ENCODE data around the gene C10orf71. TPM values are rescaled to one million over a fixed set of nuclear protein-coding genes. Genes with fewer than 3 reads are reported as not detected.

C10orf71 gene
- total RNA-seq, 1 donor from 2014 or later, result not detected

- Mint-ChIP-seq H3K27ac (no peak overlapping the region), H3K4me1 (ENCODE audit: unreplicated experiment) (peaks cover 18% of the 10 kb centered on the region), H3K27me3 (peaks cover 35% of the 10 kb centered on the region), H3K9me3 (no peaks in the 10 kb centered on the region), H3K36me3 (no peaks in the 10 kb centered on the region), H3K4me3 (no peak overlapping the region)
- TF ChIP-seq CTCF (conservative IDR thresholded peaks at IDR 0.05), result no peak
- DNase-seq (ENCODE audit: extremely low spot score, unreplicated experiment), result no peak
Measured at GRCh38 chr10:49302088-49302487, 3.1 kb downstream of the C10orf71 start.

GRCh38 chr10:49303711-49304110 is 4.7 kb downstream of the C10orf71 start:
- no peak for DNase-seq (ENCODE audit: extremely low spot score, unreplicated experiment)
- no peaks in the 10 kb centered on the region for H3K9me3 Mint-ChIP-seq
- peaks cover 6% of the 10 kb centered on the region for H3K4me1 Mint-ChIP-seq (ENCODE audit: unreplicated experiment)
- no peak overlapping the region for H3K27ac Mint-ChIP-seq
- peaks cover 27% of the 10 kb centered on the region for H3K27me3 Mint-ChIP-seq
- no peaks in the 10 kb centered on the region for H3K36me3 Mint-ChIP-seq
- no peak for TF ChIP-seq CTCF (conservative IDR thresholded peaks at IDR 0.05)
- H3K4me3 Mint-ChIP-seq, result no peak overlapping the region

- Mint-ChIP-seq H3K27me3 (peaks cover 23% of the 10 kb centered on the region), H3K9me3 (no peaks in the 10 kb centered on the region)
- no peak for TF ChIP-seq CTCF (conservative IDR thresholded peaks at IDR 0.05)
Measured at GRCh38 chr10:49304137-49304536, 5.2 kb downstream of the C10orf71 start.

GRCh38 chr10:49307921-49308320 is 9.0 kb downstream of the C10orf71 start:
- Mint-ChIP-seq H3K36me3 (no peaks in the 10 kb centered on the region), H3K9me3 (no peaks in the 10 kb centered on the region), H3K4me1 (ENCODE audit: unreplicated experiment) (no peaks in the 10 kb centered on the region), H3K4me3 (no peak overlapping the region), H3K27me3 (peaks cover 25% of the 10 kb centered on the region), H3K27ac (no peak overlapping the region)
- DNase-seq (ENCODE audit: extremely low spot score, unreplicated experiment), result no peak
- no peak for TF ChIP-seq CTCF (conservative IDR thresholded peaks at IDR 0.05)

More at GRCh38 chr10:49304137-49304536, 5.2 kb downstream of the C10orf71 start:
- Mint-ChIP-seq H3K27ac (no peak overlapping the region), H3K4me1 (ENCODE audit: unreplicated experiment) (peaks cover 2% of the 10 kb centered on the region), H3K4me3 (no peak overlapping the region), H3K36me3 (no peaks in the 10 kb centered on the region)
- no peak for DNase-seq (ENCODE audit: extremely low spot score, unreplicated experiment)

- Mint-ChIP-seq H3K27me3 (peaks cover 31% of the 10 kb centered on the region), H3K36me3 (no peaks in the 10 kb centered on the region), H3K27ac (no peak overlapping the region), H3K4me3 (no peak overlapping the region), H3K9me3 (no peaks in the 10 kb centered on the region), H3K4me1 (ENCODE audit: unreplicated experiment) (no peaks in the 10 kb centered on the region)
- TF ChIP-seq CTCF (conservative IDR thresholded peaks at IDR 0.05), result no peak
- DNase-seq (ENCODE audit: extremely low spot score, unreplicated experiment), result no peak
Measured at GRCh38 chr10:49308881-49309280, 9.9 kb downstream of the C10orf71 start.

Measured in type B pancreatic cell (in vitro differentiated cells).